Stimulated activated CD8-positive, alpha-beta memory T cell treated with anti-CD3 and anti-CD28 coated beads, Interleukin-15, amount 100 ng/mL, for 4 hours (primary cell): Measurements from ENCODE around the gene APBA2.
"Not testable (repeated sequence)": the region's sequence is repeated elsewhere in the genome, so short reads cannot be mapped to it uniquely, and the experiment has no call there.

Source experiments
- DNase-seq, 2 donors: peaks; one replicate each; pipeline ENCODE4 v3.0.0-alpha.2; 2020; ENCODE audit warnings: low read depth in 2 of 2

Gene APBA2

DNA sequence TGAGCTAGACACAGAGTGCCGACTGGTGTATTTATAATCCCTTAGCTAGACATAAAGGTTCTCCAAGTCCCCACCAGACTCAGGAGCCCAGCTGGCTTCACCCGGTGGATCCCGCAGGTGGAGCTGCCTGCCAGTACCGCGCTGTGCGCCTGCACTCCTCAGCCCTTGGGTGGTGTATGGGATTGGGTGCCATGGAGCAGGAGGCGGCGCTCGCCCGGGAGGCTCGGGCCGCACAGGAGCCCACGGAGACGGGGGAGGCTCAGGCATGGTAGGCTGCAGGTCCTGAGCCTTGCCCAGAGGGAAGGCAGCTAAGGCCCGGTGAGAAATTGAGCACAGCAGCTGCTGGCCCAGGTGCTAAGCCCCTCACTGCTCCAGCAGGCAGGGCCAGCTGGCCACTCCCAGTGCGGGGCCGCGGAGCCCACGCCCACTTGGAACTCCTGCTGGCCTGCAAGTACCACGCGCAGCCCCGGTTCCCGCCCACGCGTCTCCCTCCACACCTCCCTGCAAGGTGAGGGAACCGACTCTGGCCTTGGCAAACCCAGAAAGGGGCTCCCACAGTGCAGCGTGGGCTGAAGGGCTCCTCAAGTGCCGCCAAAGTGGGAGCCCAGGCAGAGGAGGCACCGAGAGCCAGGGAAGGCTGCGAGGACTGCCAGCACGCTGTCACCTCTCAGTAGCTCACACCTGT, 274.1 kb downstream of the APBA2 start:
- no peak for DNase-seq

GRCh38 chr15:29162411-29162810, 276.6 kb downstream of the APBA2 start:
- no peak for DNase-seq

- DNase-seq, result not testable (repeated sequence)
Measured at GRCh38 chr15:29167122-29167521, 281.3 kb downstream of the APBA2 start.
